Progenitor cell of endocrine pancreas (in vitro differentiated cells): Measurements from ENCODE around the gene RBP3. TPM values are rescaled to one million over a fixed set of nuclear protein-coding genes. Genes with fewer than 3 reads are reported as not detected.

ENCODE experiments used
- DNase-seq: peaks from one replicate; pipeline ENCODE4 v3.0.0; 2021; ENCODE audit warnings: low spot score; ENCODE audit not compliant: unreplicated experiment
- H3K27ac Mint-ChIP-seq: 2 replicates; pipeline ENCODE4 v1.8.0; 2021; ENCODE audit warnings: mild to moderate bottlenecking, moderate library complexity, mixed read lengths
- H3K27me3 Mint-ChIP-seq: 2 replicates; pipeline ENCODE4 v1.8.0; 2021; ENCODE audit warnings: mixed read lengths
- H3K36me3 Mint-ChIP-seq: 2 replicates; pipeline ENCODE4 v1.8.0; 2022; ENCODE audit warnings: mixed read lengths; ENCODE audit not compliant: insufficient read depth
- H3K4me1 Mint-ChIP-seq: 2 replicates; pipeline ENCODE4 v1.8.0; 2021; ENCODE audit warnings: low read depth, mixed read lengths
- H3K4me3 Mint-ChIP-seq: 2 replicates; pipeline ENCODE4 v1.8.0; 2021; ENCODE audit warnings: low read depth, mild to moderate bottlenecking, moderate library complexity, mixed read lengths
- H3K9me3 Mint-ChIP-seq: 2 replicates; pipeline ENCODE4 v1.8.0; 2021; ENCODE audit warnings: low read depth, mixed read lengths
- long read RNA-seq: library from polyadenylated mRNA; unstranded; transcript quantifications from one replicate; pipeline ENCODE4 v2.0.0, GENCODE V29; 2020
- total RNA-seq: library from RNA; stranded (reverse); gene quantifications from 2 replicates; pipeline ENCODE4 v1.2.1, GENCODE V29; 2021
- TF ChIP-seq, protein P1 (sequence below): fragments of 200-600 bp; sonication (generic); IDR thresholded peaks from one replicate; pipeline ENCODE4 v1.5.0; 2021; ENCODE audit warnings: antibody characterized with exemption, mild to moderate bottlenecking; ENCODE audit not compliant: unreplicated experiment

RBP3 gene
- total RNA-seq: 0.10 TPM in 1 of 2 replicates, not detected in the other
- long read RNA-seq: 0 reads

DNA sequence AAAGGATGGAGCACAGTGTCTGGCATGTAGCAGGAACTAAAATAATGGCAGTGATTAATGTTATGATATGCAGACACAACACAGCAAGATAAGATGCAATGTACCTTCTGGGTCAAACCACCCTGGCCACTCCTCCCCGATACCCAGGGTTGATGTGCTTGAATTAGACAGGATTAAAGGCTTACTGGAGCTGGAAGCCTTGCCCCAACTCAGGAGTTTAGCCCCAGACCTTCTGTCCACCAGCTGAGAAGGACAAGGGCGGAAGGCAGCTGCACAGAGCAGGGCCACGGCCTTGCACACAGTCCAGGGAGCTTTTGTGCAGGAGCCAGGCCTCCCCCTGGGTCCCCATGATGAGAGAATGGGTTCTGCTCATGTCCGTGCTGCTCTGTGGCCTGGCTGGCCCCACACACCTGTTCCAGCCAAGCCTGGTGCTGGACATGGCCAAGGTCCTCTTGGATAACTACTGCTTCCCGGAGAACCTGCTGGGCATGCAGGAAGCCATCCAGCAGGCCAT, at the start of gene RBP3:
Gene RBP3 (plus strand): TSS at position 226 of the 514 bp plus-strand sequence. CDS start 122 bp downstream, at position 348.
- H3K4me3 Mint-ChIP-seq: no peak within 1 kb of the TSS
- H3K9me3 Mint-ChIP-seq: no peaks in the 10 kb centered on the region
- TF ChIP-seq, protein P1, sequence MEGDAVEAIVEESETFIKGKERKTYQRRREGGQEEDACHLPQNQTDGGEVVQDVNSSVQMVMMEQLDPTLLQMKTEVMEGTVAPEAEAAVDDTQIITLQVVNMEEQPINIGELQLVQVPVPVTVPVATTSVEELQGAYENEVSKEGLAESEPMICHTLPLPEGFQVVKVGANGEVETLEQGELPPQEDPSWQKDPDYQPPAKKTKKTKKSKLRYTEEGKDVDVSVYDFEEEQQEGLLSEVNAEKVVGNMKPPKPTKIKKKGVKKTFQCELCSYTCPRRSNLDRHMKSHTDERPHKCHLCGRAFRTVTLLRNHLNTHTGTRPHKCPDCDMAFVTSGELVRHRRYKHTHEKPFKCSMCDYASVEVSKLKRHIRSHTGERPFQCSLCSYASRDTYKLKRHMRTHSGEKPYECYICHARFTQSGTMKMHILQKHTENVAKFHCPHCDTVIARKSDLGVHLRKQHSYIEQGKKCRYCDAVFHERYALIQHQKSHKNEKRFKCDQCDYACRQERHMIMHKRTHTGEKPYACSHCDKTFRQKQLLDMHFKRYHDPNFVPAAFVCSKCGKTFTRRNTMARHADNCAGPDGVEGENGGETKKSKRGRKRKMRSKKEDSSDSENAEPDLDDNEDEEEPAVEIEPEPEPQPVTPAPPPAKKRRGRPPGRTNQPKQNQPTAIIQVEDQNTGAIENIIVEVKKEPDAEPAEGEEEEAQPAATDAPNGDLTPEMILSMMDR: no peak
- H3K4me1 Mint-ChIP-seq: peaks cover 2% of the 10 kb centered on the region
- H3K36me3 Mint-ChIP-seq: no peaks in the 10 kb centered on the region
- peaks cover 21% of the 10 kb centered on the region for H3K27me3 Mint-ChIP-seq
- H3K27ac Mint-ChIP-seq: no peak within 1 kb of the TSS
- DNase-seq: no peak

DNA sequence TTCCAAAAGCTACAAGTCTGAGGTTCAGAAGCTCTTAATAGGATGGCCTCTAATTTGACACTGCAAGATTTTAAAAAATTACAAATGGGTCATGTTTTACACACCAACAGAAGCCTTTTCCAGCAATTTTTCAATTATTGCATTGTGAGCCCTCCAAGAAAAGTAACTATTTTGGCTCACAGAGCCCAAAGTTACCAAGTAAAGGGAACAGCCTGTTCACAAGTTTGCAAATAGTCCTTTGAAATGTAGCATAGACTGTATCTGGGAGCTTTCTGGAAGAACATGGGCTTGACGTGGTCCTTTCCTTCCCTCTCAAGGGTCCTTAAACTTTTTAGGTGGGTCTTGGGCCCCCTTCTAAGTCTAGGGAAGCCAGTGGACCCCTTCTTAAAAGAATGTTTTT, 49.4 kb upstream of the RBP3 start:
- no peak overlapping the region for H3K27ac Mint-ChIP-seq
- DNase-seq: no peak
- TF ChIP-seq, protein P1: no peak
- no peaks in the 10 kb centered on the region for H3K9me3 Mint-ChIP-seq
- peaks cover 90% of the 10 kb centered on the region for H3K27me3 Mint-ChIP-seq
- no peak overlapping the region for H3K4me3 Mint-ChIP-seq
- H3K4me1 Mint-ChIP-seq: peaks cover 2% of the 10 kb centered on the region
- no peaks in the 10 kb centered on the region for H3K36me3 Mint-ChIP-seq

- TF ChIP-seq, protein P1: no peak
These were observed 48.3 kb upstream of the RBP3 start, which contains the start of gene GDF10 for GRCh38 chr10:47299611-47300428. TSS of gene GDF10 (plus strand) at chr10:47300197. CDS start at chr10:47300652, 455 bp downstream.

GRCh38 chr10:47300429-47300931, 47.7 kb upstream of the RBP3 start:
- TF ChIP-seq, protein P1: peak; percentile 52
- Mint-ChIP-seq H3K4me3 (peak overlapping the region; percentile 65), H3K9me3 (no peaks in the 10 kb centered on the region)

More at GRCh38 chr10:47299611-47300428, 48.3 kb upstream of the RBP3 start, which contains the start of gene GDF10:
- H3K27ac Mint-ChIP-seq: no peak within 1 kb of the TSS
- peak within 1 kb of the TSS; percentile 65 for H3K4me3 Mint-ChIP-seq
- H3K36me3 Mint-ChIP-seq: no peaks in the 10 kb centered on the region
- peaks cover 2% of the 10 kb centered on the region for H3K4me1 Mint-ChIP-seq
- no peak for DNase-seq
- no peaks in the 10 kb centered on the region for H3K9me3 Mint-ChIP-seq
- peaks cover 91% of the 10 kb centered on the region for H3K27me3 Mint-ChIP-seq

GRCh38 chr10:47301833-47302232, 46.3 kb upstream of the RBP3 start:
- Mint-ChIP-seq H3K9me3 (no peaks in the 10 kb centered on the region), H3K27ac (no peak overlapping the region), H3K4me3 (no peak overlapping the region), H3K27me3 (peaks cover 90% of the 10 kb centered on the region), H3K4me1 (peaks cover 2% of the 10 kb centered on the region), H3K36me3 (no peaks in the 10 kb centered on the region)
- DNase-seq: no peak
- TF ChIP-seq, protein P1: no peak

More at GRCh38 chr10:47300429-47300931, 47.7 kb upstream of the RBP3 start:
- no peak overlapping the region for H3K27ac Mint-ChIP-seq
- peaks cover 2% of the 10 kb centered on the region for H3K4me1 Mint-ChIP-seq
- peaks cover 90% of the 10 kb centered on the region for H3K27me3 Mint-ChIP-seq
- H3K36me3 Mint-ChIP-seq: no peaks in the 10 kb centered on the region
- peak; percentile 34 for DNase-seq
